Measurements from ENCODE around the gene ULK3. TPM values are rescaled to one million over a fixed set of nuclear protein-coding genes. Genes with fewer than 3 reads are reported as not detected.
A peak's percentile ranks its signal among the peaks of the same experiment; 100 is the strongest.

Gene ULK3
- total and polyA plus RNA-seq, 2 experiments from 2014 or later: 40.4 to 45.7 TPM

- WGBS (ENCODE audit: low lambda C conversion rate, missing lambda C conversion rate): 95% methylated on average over 17 of the region's 20 CpGs
- H3K36me3 ChIP-seq (replicated peaks; ENCODE audit: insufficient read depth, low read depth): no peaks in the 10 kb centered on the region
- no peak overlapping the region for H2AFZ ChIP-seq
- H3K27me3 ChIP-seq: no peaks in the 10 kb centered on the region
- TF ChIP-seq EZH2phosphoT487 (IDR thresholded peaks at IDR 0.05; ENCODE audit: low read depth, severe bottlenecking, unreplicated experiment) (no peak), CTCF (IDR thresholded peaks at IDR 0.05; ENCODE audit: poor library complexity) (no peak), EZH2 (IDR thresholded peaks at IDR 0.05; ENCODE audit: borderline replicate concordance) (no peak)
- H4K20me1 ChIP-seq (ENCODE audit: insufficient read depth, poor library complexity, severe bottlenecking): peaks cover 11% of the 10 kb centered on the region
- no peak for DNase-seq (ENCODE audit: low spot score)
- H3K4me1 ChIP-seq (ENCODE audit: insufficient read depth): no peaks in the 10 kb centered on the region
- no peak overlapping the region for H3K4me2 ChIP-seq
- no peak overlapping the region for H3K27ac ChIP-seq
- H3K9me2 ChIP-seq (replicated peaks; ENCODE audit: insufficient read depth): no peaks in the 10 kb centered on the region
- peaks cover 10% of the 10 kb centered on the region for H3K79me2 ChIP-seq
- no peak overlapping the region for H3K4me3 ChIP-seq
- no peaks in the 10 kb centered on the region for H3K9me3 ChIP-seq (ENCODE audit: low read depth)
Measured at GRCh38 chr15:74800559-74801094, 42.3 kb downstream of the ULK3 start.

GRCh38 chr15:74799856-74800558 lies 42.9 kb downstream of the ULK3 start:
- Histone ChIP-seq H3K4me3 (no peak overlapping the region), H3K9me2 (replicated peaks; ENCODE audit: insufficient read depth) (no peaks in the 10 kb centered on the region), H2AFZ (no peak overlapping the region), H3K4me2 (no peak overlapping the region), H4K20me1 (ENCODE audit: insufficient read depth, poor library complexity, severe bottlenecking) (peaks cover 17% of the 10 kb centered on the region), H3K9me3 (ENCODE audit: low read depth) (no peaks in the 10 kb centered on the region), H3K4me1 (ENCODE audit: insufficient read depth) (no peaks in the 10 kb centered on the region), H3K36me3 (replicated peaks; ENCODE audit: insufficient read depth, low read depth) (no peaks in the 10 kb centered on the region), H3K27ac (peak overlapping the region; percentile 43), H3K79me2 (peaks cover 15% of the 10 kb centered on the region), H3K27me3 (no peaks in the 10 kb centered on the region)
- TF ChIP-seq CTCF (IDR thresholded peaks at IDR 0.05; ENCODE audit: poor library complexity) (peak; percentile 80), EZH2 (IDR thresholded peaks at IDR 0.05; ENCODE audit: borderline replicate concordance) (no peak)
- peak; percentile 77 for DNase-seq (ENCODE audit: low spot score)
- WGBS (ENCODE audit: low lambda C conversion rate, missing lambda C conversion rate): 62% methylated on average over 17 of the region's 18 CpGs

- Histone ChIP-seq H3K9me2 (replicated peaks; ENCODE audit: insufficient read depth) (no peaks in the 10 kb centered on the region), H4K20me1 (ENCODE audit: insufficient read depth, poor library complexity, severe bottlenecking) (peaks cover 17% of the 10 kb centered on the region), H3K27me3 (no peaks in the 10 kb centered on the region), H3K4me1 (ENCODE audit: insufficient read depth) (no peaks in the 10 kb centered on the region), H3K27ac (peak overlapping the region; percentile 43), H3K79me2 (peaks cover 22% of the 10 kb centered on the region), H2AFZ (no peak overlapping the region), H3K4me2 (no peak overlapping the region), H3K4me3 (no peak overlapping the region), H3K36me3 (replicated peaks; ENCODE audit: insufficient read depth, low read depth) (no peaks in the 10 kb centered on the region), H3K9me3 (ENCODE audit: low read depth) (no peaks in the 10 kb centered on the region)
- 91% methylated on average over 15 of the region's 16 CpGs for WGBS (ENCODE audit: low lambda C conversion rate, missing lambda C conversion rate)
- TF ChIP-seq CTCF (IDR thresholded peaks at IDR 0.05; ENCODE audit: poor library complexity) (no peak), EZH2phosphoT487 (IDR thresholded peaks at IDR 0.05; ENCODE audit: low read depth, severe bottlenecking, unreplicated experiment) (no peak), EZH2 (IDR thresholded peaks at IDR 0.05; ENCODE audit: borderline replicate concordance) (no peak)
- no peak for DNase-seq (ENCODE audit: low spot score)
Measured at GRCh38 chr15:74799255-74799855, 43.6 kb downstream of the ULK3 start.

Data from hepatocyte (in vitro differentiated cells).